ENCODE data around the gene PIAS4. TPM values are rescaled to one million over a fixed set of nuclear protein-coding genes. Genes with fewer than 3 reads are reported as not detected.

The PIAS4 gene
- total and polyA plus RNA-seq, 2 of the 13 experiments (the other 11 are each of a cell fraction or from before 2014, with no cell fraction given), result 9.0 to 20.1 TPM

GRCh38 chr19:4061683-4062418 is 54.3 kb downstream of the PIAS4 start:
- in situ Hi-C loops (cut with HindIII; ENCODE audit: extremely low pct_ligation_motif_present, low pct_unique_long_range_greater_than_20kb), result no loop called here
- Histone ChIP-seq H3K4me1 (ENCODE audit: insufficient read depth, low read length) (peaks cover 68% of the 10 kb centered on the region), H4K20me1 (ENCODE audit: insufficient read depth, low read length) (peaks cover 56% of the 10 kb centered on the region), H3K27ac (ENCODE audit: extremely low read length, insufficient read depth, low read length) (peak overlapping the region; percentile 94), H3K27me3 (ENCODE audit: control insufficient read depth in 1 of 2, insufficient read depth in 2 of 2, low read length in 2 of 2) (no peaks in the 10 kb centered on the region), H3K4me3 (replicated peaks in 1 of 3; ENCODE audit: insufficient read depth in 1 of 3, low read depth in 2 of 3, low read length in 3 of 3) (peak overlapping the region; percentile 47 to 84 (median 52); a peak in 5 of 6 replicates), H3K79me2 (ENCODE audit: insufficient read depth, low read length) (peaks cover 73% of the 10 kb centered on the region), H3K9ac (ENCODE audit: insufficient read depth, low read depth, low read length) (peak overlapping the region; percentile 52), H2AFZ (ENCODE audit: low read length) (no peak overlapping the region), H3K9me3 (ENCODE audit: low read length) (no peaks in the 10 kb centered on the region), H3K36me3 (replicated peaks in 1 of 2; ENCODE audit: control insufficient read depth in 1 of 2, insufficient read depth in 2 of 2, low read length in 2 of 2) (peaks cover 5 to 18% of the 10 kb centered on the region in 2 experiments), H3K4me2 (ENCODE audit: low read depth, low read length) (peak overlapping the region; percentile 85)
- DNase-seq (ENCODE audit: low spot score), result no peak
- no peak for FAIRE-seq
- no peak for ATAC-seq
- POLR2A ChIA-PET, result interaction anchor here (1.1 to 1.3 kb wide), 2 partner anchors 10 to 78 kb away, joined by 4 to 8 read pairs; no protein-coding TSS in a partner anchor
- CTCF ChIA-PET (ENCODE audit: low intra/inter-chr PET ratio, low total read pairs), result no interaction called here
- 82% methylated on average over 19 of the region's 29 CpGs for WGBS (ENCODE audit: low lambda C conversion rate)
- intact Hi-C loops (cut with micrococcal nuclease; ENCODE audit: unreplicated experiment), result no loop called here
- BruUV-seq (replicated peaks), result no TSS peak
- TF ChIP-seq ZNF678 (CRISPR knock-in tag; IDR thresholded peaks at IDR 0.05), result no peak
- TF ChIP-seq RBM39 (IDR thresholded peaks at IDR 0.05; ENCODE audit: low read depth, low read length, poor library complexity, severe bottlenecking), result peak; percentile 22
- TF ChIP-seq ZNF317 (CRISPR knock-in tag; IDR thresholded peaks at IDR 0.05), result no peak
- no peak for TF ChIP-seq GZF1 (CRISPR knock-in tag; IDR thresholded peaks at IDR 0.05)
- TF ChIP-seq MIXL1 (CRISPR knock-in tag; IDR thresholded peaks at IDR 0.05), result no peak
- TF ChIP-seq KDM1A (CRISPR knock-in tag; IDR thresholded peaks at IDR 0.05), result peak; percentile 81
- TF ChIP-seq SPEN (CRISPR knock-in tag; IDR thresholded peaks at IDR 0.05; ENCODE audit: low read depth), result no peak
- no peak for TF ChIP-seq FOSL2 (CRISPR knock-in tag; IDR thresholded peaks at IDR 0.05)
- TF ChIP-seq ZNF576 (CRISPR knock-in tag; IDR thresholded peaks at IDR 0.05), result peak; percentile 63; the same call in 1 of the 2 replicates
- TF ChIP-seq MAX (IDR thresholded peaks at IDR 0.05), result peak; percentile 14; the same call in 1 of the 2 replicates
- peak; percentile 44; the same call in 1 of the 2 replicates for TF ChIP-seq BRD4 (CRISPR knock-in tag; IDR thresholded peaks at IDR 0.05)
- no peak for TF ChIP-seq ZNF891 (CRISPR knock-in tag; IDR thresholded peaks at IDR 0.05)
- no peak for TF ChIP-seq SP1 (IDR thresholded peaks at IDR 0.05)
- TF ChIP-seq SP1 (CRISPR knock-in tag; IDR thresholded peaks at IDR 0.05), result peak; percentile 3; the same call in 1 of the 2 replicates
- TF ChIP-seq ZBTB33 (CRISPR knock-in tag; IDR thresholded peaks at IDR 0.05), result peak; percentile 81
- no peak for TF ChIP-seq ZNF276 (CRISPR knock-in tag; IDR thresholded peaks at IDR 0.05; ENCODE audit: low read depth)
- TF ChIP-seq ZBTB3 (CRISPR knock-in tag; IDR thresholded peaks at IDR 0.05; ENCODE audit: borderline replicate concordance, low read depth), result no peak

Data from HepG2 (cell line).